Activated CD4-positive, alpha-beta T cell treated with anti-CD3 and anti-CD28 coated beads for 48 hours (primary cell): ENCODE measurements around the gene SH3BP5.

Experiments used
- DNase-seq: peaks from one replicate; pipeline ENCODE4 v3.0.0-alpha.2; 2020

Gene SH3BP5

GRCh38 chr3:15294929-15295328 is 37.5 kb downstream of the SH3BP5 start:
- no peak for DNase-seq

GRCh38 chr3:15292765-15293522 is 39.4 kb downstream of the SH3BP5 start:
- DNase-seq: no peak

GRCh38 chr3:15291589-15292541 is 40.5 kb downstream of the SH3BP5 start:
- DNase-seq: peak; percentile 63

DNA sequence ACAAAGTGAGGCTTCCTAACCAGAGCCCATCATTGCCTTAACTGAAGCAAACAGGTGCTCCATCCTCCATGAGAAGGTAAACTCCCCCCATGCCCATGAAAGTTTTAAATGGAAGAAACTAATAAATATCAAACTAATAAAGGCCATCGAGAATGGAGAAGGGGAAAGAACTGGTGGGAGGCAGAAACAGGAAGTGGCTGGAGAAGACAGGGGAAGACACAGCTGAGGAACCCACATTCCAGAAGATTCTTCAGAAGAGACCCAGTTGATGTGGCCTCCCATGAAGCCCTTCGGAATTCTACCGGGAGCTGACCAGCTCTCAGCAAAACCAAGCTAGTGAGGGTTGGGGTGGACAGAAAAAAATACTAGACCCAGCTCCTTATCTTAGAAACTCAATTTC is 41.6 kb downstream of the SH3BP5 start:
- DNase-seq: no peak

DNA sequence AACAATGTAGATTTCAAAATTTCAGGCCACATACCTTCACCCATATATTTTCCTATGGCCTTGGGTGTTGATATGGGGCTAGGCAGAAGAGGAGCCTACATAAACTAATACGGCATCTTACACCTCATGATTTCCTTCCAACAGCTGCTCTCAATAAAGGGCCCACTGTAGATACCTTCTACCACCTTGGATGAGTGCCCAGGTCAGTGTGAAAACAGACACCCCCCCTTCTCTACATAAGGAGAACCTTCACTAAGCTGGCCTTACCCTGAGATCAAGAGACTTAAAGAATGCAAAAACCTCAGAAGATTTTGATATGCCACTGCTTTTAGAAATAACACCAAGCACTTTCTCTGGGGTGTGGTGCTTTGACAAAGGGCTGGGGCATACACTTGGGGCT is 42.7 kb downstream of the SH3BP5 start:
- DNase-seq: no peak

DNA sequence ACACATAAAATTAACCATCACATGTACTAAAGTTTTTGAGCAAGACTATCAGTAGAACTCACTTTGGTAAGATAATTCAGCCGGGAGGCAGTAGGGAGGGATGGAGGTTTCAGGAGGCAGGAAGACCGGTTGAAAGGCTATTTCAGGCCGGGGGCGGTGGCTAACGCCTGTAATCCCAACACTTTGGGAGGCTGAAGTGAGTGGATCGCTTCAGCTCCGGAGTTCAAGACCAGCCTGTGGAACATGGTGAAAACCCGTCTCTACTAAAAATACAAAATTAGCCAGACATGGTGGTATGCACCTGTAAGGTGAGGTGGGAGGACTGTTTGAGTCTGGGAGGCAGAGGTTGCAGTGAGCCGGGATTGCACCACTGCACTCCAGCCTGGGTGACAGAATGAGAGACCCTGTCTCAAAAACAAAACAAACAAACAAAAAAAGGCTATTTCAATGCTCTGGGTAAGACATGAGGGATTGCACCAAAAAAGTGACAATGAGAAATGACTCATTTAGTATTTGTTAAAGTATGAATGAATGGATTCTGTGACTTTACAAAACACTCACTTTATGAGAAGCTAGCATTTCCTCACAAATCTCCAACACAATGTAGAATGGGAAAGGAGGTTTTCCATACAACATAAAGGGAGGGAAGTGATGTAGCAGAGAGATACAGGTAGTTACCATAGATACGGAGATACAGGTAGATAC is 43.9 kb downstream of the SH3BP5 start:
- DNase-seq: no peak

DNA sequence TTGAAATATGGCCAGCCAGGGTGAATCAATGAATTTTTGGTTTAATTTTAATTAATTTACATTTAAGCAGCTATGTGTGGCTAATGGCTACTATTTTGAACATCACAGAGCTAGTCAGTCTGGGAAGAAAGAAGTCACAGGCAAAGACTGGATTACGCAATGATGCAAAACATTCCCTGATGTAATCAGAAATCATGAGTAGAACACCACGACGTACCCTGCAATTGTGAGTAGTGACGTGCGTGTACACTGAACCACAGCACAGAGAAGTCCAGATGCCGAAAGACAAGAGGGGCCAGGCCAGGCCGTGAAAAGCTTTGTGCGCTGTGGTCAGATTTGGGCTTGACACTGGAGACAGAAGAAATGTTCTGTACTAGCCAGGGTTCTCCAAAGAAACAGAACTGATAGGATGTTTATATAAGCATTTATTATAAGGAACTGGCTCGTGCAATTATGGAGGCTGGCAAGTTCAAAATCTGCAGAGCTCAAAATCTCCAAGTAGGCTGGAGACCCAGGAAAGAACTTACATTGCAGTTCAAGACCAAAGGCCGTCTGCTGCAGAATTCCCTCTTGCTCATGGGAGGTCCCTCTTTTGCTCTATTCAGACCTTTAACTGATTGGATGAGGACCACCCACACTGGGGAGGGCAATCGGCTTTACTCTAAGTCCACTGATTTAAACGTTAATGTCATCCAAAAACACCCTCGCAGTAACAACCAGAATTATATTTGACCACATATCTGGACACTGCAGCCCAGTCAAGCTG is 44.6 kb downstream of the SH3BP5 start:
- DNase-seq: no peak

GRCh38 chr3:15286022-15286421 is 46.4 kb downstream of the SH3BP5 start:
- DNase-seq: no peak

DNA sequence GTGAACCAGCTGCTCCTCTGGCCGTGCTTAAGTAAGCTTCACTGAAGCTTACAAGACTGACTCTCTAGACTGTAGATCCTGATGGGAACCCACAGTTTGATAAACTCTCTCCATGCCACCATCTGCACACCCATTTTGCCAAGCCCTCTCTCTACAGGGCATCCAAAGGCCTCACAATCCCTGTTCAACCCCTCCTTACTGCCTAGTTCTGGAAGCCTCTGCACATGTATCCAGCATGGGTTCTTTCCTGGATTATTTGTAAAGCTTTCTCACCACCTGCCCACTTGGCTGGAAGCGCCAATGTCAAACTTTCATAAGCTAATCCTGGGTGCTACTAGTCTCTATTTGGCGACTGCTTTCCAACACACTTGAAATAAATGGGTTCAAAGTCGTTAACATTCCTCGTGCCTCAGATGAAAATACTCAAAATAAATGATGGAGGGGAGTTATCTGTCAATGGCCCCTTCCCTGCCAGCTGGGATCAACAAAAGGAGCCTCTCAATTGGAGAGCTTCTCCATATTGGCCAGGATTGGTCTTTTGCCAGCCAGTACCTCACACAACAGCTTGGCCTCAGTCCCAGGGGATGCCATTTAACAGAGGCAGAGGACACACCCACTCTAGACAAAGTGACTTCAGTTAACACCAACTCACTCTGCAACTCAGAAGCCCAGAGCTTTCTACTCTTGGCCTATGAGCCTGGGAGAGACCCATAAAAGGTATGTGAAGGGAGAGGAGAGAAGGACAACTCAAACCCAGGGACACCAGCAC is 48.1 kb downstream of the SH3BP5 start:
- no peak for DNase-seq

- DNase-seq: no peak
Observed at GRCh38 chr3:15283702-15284101, 48.7 kb downstream of the SH3BP5 start.

DNA sequence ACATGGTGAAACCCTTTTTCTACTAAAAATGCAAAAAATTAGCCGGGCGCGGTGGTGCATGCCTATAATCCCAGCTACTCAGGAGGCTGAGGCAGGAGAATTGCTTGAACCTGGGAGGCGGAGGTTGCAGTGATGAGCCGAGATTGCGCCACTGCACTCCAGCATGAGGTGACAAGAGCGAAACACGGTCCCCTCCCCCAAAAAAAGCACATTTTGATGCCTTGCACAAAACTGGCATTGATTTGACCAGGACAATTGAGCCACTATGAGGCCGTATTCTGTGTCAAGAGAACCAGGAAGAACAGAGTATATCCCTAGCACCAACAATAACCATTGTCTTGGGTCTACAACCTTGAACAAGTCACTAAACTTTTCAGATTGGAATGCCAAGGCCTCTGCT is 50.6 kb downstream of the SH3BP5 start:
- no peak for DNase-seq

DNA sequence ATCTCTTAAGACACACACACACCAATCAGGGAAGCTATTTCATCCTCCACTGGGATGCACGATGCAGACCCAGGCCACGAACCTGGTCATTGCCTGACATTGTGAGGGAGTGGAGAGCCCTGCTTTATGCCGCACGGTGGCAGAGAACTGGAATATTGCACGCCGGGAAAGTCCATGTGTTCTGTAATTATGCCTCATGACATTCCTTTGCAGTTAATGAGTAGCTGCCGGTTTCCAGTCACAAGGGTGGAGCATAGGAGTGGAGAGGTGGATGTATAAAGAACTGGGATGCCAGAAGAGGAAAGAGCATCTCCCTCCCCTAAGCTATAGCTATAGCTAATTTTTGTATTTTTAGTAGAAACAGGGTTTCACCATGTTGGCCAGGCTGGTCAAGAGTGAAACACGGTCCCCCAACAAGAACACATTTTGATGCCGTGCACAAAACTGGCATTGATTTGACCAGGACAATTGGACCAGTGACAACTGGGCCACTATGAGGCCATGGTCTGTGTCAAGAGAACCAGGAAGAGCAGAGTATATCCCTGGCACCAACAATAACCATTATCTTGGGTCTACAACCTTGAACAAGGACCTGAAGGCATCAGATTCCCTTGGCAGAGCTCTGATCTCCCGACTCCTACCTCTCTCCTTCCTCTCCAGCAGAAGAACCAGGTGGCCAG is 51.4 kb downstream of the SH3BP5 start:
- DNase-seq: no peak

DNA sequence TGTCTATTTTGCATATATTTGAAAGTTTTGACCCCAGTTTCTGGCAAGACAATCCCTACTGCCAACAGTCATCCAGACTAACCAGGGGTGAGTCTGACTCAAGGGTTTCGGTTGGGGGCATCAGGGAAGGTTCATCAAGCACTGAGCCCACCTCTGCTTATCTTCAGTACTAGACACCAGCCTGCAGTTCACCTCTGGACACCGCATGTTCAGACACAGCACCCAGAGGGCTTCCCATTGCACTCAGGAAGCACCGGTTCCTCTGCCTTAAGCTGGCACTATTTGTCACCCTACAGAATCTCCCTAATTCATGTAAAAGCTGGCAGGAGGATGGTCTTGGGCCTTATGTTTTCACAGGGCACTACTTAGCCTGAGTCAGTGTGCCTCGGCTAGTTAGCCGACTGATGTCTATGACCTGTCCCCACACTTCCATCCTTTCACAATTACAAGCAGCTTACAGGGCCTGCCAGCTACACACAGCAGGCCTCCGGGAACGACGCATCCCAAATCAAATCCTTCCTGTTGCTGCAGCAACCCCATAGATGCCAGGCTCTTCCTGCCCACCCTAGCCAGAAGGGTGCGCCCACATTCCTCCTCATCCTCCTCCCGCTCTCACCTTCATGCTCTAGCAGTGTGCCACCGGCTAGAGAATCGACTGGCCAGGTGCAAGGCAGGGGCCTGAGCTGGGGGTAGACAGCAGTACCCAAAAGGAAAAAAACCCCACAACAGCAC is 52.5 kb downstream of the SH3BP5 start:
- no peak for DNase-seq

DNA sequence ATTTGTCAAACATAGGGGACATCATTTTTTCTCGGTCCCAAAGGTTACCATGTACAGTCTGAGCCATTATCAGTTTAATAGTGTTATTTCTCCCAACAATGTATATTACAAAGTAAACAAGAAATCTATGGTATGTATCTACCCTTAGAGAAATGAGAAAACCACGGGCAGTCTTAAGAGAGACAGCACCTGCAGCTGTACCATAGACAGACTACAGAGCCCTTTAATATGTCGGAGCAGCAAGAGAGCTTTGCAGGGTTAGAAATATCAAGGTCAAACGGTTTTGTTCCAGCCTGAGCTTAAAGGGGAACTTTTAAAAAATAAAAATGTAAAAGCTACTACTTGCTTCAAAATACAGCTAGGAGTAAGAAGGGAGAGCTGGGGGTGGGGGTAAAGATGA is 53.2 kb downstream of the SH3BP5 start:
- DNase-seq: no peak

DNA sequence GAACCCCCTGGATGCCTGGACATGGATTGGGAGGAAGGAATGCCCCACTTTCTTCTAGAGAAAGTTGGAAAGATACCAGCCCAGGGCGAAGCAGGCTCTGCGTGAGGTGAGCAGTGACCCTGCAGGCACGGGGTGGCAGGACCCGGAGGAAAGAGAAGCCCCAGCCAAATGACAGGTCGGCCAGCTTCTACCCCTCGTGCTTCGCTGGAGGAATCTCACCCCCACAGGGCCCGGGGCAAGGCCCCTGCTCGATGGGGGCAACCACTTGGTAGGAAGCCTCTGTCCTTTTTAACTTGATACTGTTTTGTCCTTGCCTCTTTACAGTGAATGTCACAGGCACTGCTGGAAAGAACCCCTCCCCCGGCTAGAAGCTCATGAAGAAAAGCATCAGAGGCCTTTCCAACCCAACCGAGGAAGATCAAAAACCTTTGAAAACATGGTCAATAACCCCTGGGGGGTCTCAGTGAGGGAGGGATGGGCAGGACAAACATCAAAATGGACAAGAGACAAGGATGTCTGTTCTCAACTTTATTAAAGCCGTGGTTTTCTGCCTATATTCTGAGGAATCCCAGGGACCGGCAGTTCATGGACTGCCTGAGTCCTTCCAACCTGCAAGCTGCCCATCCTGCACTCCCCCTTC is 54.4 kb downstream of the SH3BP5 start:
- DNase-seq: no peak

DNA sequence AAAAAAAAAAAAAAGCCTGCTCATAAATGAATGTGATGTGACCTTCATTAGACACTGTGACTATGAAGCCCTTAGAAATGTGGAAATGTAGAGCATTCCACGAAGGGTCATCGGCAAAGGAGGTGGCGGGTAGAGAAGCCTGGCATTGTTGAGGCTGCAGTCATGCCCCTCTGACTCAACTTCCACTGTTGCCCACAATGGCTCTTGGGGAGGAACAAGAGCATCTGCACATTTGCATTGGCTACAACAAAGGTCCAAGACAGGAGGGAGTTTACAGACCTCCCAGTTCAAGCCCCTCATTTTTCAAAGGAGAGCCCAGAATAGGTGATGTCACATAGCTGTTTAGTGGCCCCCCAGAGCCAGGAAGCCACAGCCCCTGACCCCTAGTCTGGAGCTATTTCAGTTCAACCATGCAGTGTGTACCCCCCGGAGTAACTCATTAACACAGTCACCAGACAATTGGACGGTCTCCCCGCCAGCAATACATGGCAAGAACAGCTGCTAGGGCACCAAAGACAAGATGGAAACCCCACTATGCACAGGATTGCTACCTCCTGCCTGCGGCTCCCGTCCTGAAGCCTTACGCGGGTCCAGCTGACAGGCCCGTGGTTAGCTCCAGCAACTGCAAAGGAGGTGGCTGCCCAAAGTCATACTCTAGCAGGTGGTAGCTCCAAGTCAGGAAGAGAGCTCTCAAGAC is 56.2 kb downstream of the SH3BP5 start:
- DNase-seq: no peak

GRCh38 chr3:15273227-15273626 is 59.2 kb downstream of the SH3BP5 start:
- DNase-seq: no peak

- DNase-seq: no peak
Observed at GRCh38 chr3:15272426-15273196, 59.8 kb downstream of the SH3BP5 start.
